Putamen (tissue), 1 donor: ENCODE data around the gene ITGAL.

Experiments used
- DNase-seq: peaks from one replicate; pipeline ENCODE4 v3.0.0-alpha.2; 2016; ENCODE audit warnings: low spot score

ITGAL gene

DNA sequence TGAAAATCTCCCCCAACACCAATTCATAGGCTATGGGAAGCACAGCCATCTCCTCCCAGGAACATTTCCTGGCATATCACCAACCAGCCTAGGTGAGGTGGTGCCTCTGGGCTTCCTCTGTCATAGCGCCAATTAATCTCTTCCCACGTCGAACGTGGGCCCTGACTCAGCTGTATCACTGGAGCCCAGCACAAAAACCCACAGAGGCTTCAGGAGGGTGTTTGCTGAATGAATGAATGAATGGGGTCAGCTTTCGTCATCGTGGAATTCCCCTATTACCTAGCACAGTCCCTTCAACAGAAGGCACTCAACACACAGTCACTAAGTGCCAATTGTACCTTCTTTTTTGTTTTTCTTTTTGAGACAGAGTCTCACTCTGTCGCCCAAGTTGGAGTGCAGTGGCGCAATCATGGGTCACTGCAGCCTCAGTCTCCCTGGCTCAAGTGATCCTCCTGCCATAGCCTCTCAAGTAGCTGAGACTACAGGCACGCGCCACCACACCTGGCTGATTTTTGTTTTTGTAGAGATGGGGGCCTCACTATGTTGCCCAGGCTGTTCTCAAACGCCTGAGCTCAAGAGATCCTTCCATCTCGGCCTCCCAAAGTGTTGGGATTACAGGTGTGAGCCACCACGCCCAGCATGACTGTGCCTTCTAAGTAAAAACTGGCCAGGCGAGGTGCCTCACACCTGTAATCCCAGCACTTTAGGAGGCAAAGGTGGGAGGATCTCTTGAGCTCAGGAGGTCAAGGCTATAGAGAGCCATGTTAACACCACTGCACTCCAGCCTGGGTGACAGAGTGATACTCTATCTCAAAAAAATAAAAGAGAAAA, 94.8 kb downstream of the ITGAL start:
- DNase-seq, result peak; percentile 69

DNA sequence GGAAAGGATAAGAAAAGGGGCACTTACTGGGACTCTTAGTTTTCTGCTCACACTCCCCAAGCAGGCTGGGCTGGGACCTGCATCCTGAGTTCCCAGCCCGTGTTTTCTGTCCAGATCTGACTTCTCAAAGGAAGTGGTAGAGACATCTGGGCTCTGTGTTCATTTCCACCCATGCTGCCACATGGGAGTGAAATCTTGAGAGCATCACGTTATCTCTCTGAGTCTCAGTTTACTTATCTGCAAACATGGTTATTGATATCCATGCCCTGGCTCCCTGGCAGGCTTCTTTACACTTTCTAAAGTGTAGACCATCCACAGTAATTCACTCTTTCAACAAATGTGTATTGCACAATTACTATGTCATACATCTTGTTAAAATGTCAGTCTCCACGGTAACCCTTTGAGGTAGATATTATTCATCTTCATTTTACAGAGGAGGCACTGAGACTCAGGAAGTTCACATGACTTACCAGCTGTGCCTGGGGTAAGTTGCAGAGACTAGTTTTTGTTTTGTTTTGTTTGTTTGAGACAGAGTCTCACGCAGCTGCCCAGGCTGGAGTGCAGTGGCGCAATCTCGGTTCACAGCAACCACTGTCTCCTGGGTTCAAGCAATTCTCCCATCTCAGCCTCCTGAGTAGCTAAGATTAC, 95.6 kb downstream of the ITGAL start:
- DNase-seq, result no peak

DNA sequence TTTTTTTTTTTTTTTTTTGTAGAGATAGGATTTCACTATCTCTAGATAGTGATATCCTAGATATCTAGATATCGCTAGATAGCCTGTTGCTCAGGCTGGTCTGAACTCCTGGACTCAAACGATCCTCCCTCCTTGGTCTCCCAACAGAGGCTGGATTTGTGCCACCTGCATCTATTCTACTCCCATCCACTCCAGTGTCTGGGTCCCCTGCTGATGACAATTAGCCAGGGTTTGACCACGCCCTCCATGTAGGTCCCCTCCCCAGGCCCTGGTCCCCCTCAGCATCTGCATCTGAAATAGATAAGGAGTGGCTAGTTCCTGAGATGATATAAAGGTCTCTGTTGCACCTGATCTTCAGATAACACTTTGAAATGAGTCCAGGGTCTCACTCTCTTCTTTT, 96.7 kb downstream of the ITGAL start:
- no peak for DNase-seq

DNA sequence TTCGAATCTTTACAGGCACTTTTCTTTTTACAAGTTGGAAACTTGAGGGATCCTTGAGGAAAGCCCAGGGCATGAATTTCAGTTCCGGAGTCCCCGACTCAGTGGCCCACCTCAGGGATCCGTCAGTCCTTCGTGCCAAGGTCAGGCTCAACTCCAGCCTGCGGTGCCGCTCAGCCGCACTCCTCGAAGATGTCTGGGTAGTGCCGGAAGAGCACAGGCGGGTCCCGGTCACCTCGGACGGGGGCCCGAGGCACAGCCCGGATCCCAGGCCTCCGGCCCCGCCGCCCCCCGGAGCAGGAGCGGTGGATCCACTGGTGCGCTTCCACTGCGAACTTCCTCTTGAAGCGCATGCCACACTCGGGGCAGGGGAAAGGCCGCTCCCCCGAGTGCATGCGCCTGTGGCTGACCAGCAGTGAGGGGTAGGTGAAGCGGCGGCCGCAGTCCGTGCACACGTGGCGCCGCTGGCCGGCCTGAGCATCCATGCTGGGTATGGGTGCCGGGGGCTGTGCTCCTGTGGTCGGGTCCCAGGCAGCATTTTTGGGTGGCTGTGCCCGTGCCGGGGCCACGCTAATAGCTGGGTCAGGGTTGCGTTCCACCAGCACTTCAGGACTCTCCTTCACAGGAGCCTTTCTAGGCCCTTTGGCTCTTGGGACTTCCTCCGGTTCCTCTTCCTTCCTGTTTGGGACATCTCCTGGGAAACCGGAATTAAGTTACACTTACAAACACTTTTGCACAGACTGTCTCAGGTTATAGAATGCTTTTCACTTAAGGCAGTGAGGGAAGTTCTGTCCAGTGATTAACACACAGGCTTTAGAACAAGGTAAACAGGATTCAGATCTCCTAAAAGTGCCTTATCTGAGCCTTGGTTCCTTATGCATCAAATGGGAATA, 97.4 kb downstream of the ITGAL start:
- no peak for DNase-seq

DNA sequence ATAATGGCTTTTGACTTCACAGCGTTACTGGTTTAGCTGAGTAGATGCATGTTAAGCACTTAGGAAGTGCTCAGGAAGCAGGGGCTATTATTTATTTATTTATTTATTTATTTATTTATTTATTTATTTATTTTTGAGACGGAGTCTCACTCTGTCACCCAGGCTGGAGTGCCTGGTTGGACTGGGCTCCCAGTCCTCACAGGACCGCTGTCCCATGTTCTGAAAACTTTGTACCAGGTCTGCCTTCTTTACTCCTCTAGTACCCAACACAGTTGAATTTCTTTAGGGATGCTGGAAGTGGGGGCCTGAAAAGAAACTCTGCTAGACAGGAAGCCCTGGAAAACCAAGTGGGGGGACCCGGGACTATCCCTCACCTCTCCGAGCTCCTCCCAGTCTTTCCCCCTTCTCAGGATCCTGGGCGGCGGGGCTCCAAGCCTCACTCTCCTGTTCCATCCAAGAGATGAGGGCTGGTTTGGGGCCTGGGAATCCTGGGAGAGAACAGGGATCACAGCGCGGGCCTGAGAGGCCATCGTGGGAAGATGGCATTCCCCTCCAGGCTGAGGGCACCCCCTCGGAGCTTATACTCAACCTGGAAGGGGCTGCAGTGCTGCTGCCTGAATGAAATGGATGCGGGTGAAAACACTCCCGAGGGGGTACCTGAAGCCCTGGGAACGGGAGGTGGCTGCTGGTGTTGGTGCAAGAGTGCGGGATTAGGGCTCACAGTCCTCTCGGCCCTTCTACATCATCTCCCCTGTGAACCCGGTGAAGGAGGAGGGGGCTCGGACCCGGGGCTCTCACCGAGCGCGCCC, 98.3 kb downstream of the ITGAL start:
- no peak for DNase-seq

DNA sequence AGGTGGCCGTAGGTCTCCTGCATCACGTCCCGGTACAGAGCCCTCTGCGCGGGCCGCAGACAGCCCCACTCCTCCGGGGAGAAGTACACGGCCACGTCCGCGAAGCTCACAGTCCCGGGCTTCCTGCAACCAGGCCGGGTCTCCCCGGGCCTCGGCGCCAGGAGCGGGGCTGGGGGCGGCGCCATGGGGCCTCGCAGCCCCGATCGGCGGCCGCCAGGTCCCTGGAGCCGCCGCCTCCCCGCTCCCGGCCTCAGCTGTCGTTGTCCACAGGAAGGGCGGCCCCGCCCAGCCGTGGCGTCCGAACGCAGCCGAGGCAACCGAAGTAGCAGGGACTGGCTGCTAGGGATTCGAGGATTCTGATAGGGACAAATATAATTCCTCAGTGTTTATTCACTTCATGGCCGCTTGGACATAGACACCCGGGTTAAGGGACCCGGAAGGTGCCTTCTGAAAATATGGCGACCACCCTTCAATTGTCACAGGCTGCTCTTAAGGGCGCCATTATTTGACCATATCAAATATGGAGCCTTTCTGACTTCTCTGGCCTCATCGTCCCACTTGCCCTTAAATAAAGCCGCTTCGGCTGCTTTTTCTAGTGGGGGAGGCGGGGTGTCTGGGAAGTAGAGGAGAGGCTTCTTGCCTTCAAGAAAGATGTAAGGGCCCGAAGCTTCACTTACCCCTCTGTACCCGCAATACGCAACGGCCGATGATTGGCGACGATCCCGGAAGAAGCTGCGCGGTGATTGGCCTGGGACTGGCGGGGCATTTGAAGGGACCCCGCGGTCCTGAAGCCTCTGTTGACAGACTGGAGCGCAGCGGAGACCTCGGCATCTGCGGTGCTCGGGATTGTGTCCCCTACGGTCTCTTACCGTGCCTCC, 99.1 kb downstream of the ITGAL start, which contains the start of gene ZNF688:
Gene ZNF688 (minus strand): TSS at position 270 of the 878 bp plus-strand sequence. CDS start 85 bp downstream, at position 185.
- DNase-seq, result peak; percentile 99
